Measurements from ENCODE around the gene RBBP7. TPM values are rescaled to one million over a fixed set of nuclear protein-coding genes. Genes with fewer than 3 reads are reported as not detected.

The RBBP7 gene
- total and polyA plus RNA-seq, 8 donors: 60.9 to 152 (median 109) TPM

- TF ChIP-seq EP300 (IDR thresholded peaks at IDR 0.05) (no peak), POLR2A (IDR thresholded peaks at IDR 0.05) (no peak), CTCF (IDR thresholded peaks at IDR 0.05) (no peak), POLR2AphosphoS5 (IDR thresholded peaks at IDR 0.05) (no peak)
- Histone ChIP-seq H3K9me3 (no peaks in the 10 kb centered on the region), H3K27ac (no peak overlapping the region), H3K4me1 (no peaks in the 10 kb centered on the region), H3K36me3 (no peaks in the 10 kb centered on the region), H3K27me3 (no peaks in the 10 kb centered on the region), H3K4me3 (no peak overlapping the region)
- intact Hi-C loops (cut with DNase I; ENCODE audit: low total_unique reads): no loop called here
- WGBS, 5 donors: 35 to 87% (median 78%) methylated on average over 1 to 5 of the region's 5 CpGs
- DNase-seq: no peak
Observed at GRCh38 chrX:16916561-16916960, 46.4 kb upstream of the RBBP7 start.

- 65 to 76% (median 72%) methylated on average over 3 of the region's 3 CpGs for WGBS, 5 donors
- intact Hi-C loops (cut with DNase I; ENCODE audit: low total_unique reads): no loop called here
Observed at GRCh38 chrX:16914058-16914457, 43.9 kb upstream of the RBBP7 start.

GRCh38 chrX:16910376-16910775 lies 40.2 kb upstream of the RBBP7 start:
- H3K4me3 ChIP-seq: no peak overlapping the region
- H3K4me1 ChIP-seq: no peaks in the 10 kb centered on the region
- TF ChIP-seq POLR2A (IDR thresholded peaks at IDR 0.05) (no peak), CTCF (IDR thresholded peaks at IDR 0.05) (no peak), EP300 (IDR thresholded peaks at IDR 0.05) (no peak), POLR2AphosphoS5 (IDR thresholded peaks at IDR 0.05) (no peak)
- H3K9me3 ChIP-seq: no peaks in the 10 kb centered on the region
- no peaks in the 10 kb centered on the region for H3K36me3 ChIP-seq
- H3K27me3 ChIP-seq: no peaks in the 10 kb centered on the region
- DNase-seq: no peak
- H3K27ac ChIP-seq: no peak overlapping the region
- intact Hi-C loops (cut with DNase I; ENCODE audit: low total_unique reads): no loop called here
- WGBS, 5 donors: 61 to 100% (median 91%) methylated on average over 1 of the region's 1 CpG

More at GRCh38 chrX:16914058-16914457, 43.9 kb upstream of the RBBP7 start:
- Histone ChIP-seq H3K4me1 (no peaks in the 10 kb centered on the region), H3K4me3 (no peak overlapping the region), H3K27ac (no peak overlapping the region), H3K36me3 (no peaks in the 10 kb centered on the region), H3K9me3 (no peaks in the 10 kb centered on the region), H3K27me3 (no peaks in the 10 kb centered on the region)
- peak in 1 of 2 donors; percentile 9 for DNase-seq
- no peak for TF ChIP-seq POLR2AphosphoS5 (IDR thresholded peaks at IDR 0.05)
- no peak for TF ChIP-seq EP300 (IDR thresholded peaks at IDR 0.05)
- no peak for TF ChIP-seq POLR2A (IDR thresholded peaks at IDR 0.05)
- TF ChIP-seq CTCF (IDR thresholded peaks at IDR 0.05): no peak

GRCh38 chrX:16903274-16904022 lies 33.3 kb upstream of the RBBP7 start:
- no peak overlapping the region for H3K4me3 ChIP-seq
- no peaks in the 10 kb centered on the region for H3K36me3 ChIP-seq
- H3K9me3 ChIP-seq: no peaks in the 10 kb centered on the region
- DNase-seq: no peak
- TF ChIP-seq POLR2AphosphoS5 (IDR thresholded peaks at IDR 0.05): no peak
- TF ChIP-seq POLR2A (IDR thresholded peaks at IDR 0.05): no peak
- no peak for TF ChIP-seq EP300 (IDR thresholded peaks at IDR 0.05)
- TF ChIP-seq CTCF (IDR thresholded peaks at IDR 0.05): no peak
- H3K27ac ChIP-seq: no peak overlapping the region
- H3K4me1 ChIP-seq: no peaks in the 10 kb centered on the region
- intact Hi-C loops (cut with DNase I; ENCODE audit: low total_unique reads): no loop called here
- 75 to 82% (median 81%) methylated on average over 8 of the region's 8 CpGs for WGBS, 5 donors
- peaks cover 0 to 12% (median 0%) of the 10 kb centered on the region in 3 donors for H3K27me3 ChIP-seq

Data from stomach (tissue), 9 donors.